Measurements from ENCODE around the gene RAD51B.

DNA sequence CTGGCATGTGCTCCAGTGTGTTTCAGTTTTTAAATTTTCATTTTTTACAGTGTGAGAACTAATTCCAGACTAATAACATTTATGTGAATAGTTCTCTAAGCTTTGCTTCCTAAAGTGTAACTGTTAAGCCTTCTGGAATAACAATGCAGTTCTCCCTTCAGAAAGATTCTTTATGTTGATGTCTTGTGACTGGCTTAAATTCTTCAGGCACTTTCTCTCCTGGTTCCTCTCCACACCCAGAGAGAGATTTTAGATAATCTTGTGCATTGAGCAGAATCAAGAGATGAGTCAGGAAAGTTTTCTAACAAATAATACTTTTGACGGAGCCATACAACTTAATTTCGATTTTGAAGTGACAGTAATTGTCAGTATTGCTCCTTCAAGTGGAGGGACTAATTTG lies 118.5 kb downstream of the RAD51B start:
- no peak for TF ChIP-seq ZFX (IDR thresholded peaks at IDR 0.05)
- TF ChIP-seq, protein P1, sequence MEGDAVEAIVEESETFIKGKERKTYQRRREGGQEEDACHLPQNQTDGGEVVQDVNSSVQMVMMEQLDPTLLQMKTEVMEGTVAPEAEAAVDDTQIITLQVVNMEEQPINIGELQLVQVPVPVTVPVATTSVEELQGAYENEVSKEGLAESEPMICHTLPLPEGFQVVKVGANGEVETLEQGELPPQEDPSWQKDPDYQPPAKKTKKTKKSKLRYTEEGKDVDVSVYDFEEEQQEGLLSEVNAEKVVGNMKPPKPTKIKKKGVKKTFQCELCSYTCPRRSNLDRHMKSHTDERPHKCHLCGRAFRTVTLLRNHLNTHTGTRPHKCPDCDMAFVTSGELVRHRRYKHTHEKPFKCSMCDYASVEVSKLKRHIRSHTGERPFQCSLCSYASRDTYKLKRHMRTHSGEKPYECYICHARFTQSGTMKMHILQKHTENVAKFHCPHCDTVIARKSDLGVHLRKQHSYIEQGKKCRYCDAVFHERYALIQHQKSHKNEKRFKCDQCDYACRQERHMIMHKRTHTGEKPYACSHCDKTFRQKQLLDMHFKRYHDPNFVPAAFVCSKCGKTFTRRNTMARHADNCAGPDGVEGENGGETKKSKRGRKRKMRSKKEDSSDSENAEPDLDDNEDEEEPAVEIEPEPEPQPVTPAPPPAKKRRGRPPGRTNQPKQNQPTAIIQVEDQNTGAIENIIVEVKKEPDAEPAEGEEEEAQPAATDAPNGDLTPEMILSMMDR (conservative IDR thresholded peaks at IDR 0.05) = no peak

Measured in C4-2B (cell line).